Upper lobe of left lung (tissue), 4 donors: ENCODE results near the gene UPP2.

ENCODE experiments used
- CTCF ChIP-seq, 6 experiments: fragments of 450-650 bp in 4 of 6; fragments of 200-600 bp in 2 of 6; sonication (generic) in 2 of 6; IDR thresholded peaks; one replicate each; pipeline ENCODE4 v1.5.1; 2016 to 2019; ENCODE audit warnings: antibody characterized with exemption in 6 of 6
- POLR2AphosphoS5 ChIP-seq, 2 donors: sonication (generic); formaldehyde crosslinking; IDR thresholded peaks; one replicate each; pipeline ENCODE4 v1.5.1; 2017; ENCODE audit warnings: antibody characterized with exemption in 2 of 2

- TF ChIP-seq CTCF (IDR thresholded peaks at IDR 0.05): no peak
- no peak for TF ChIP-seq POLR2AphosphoS5 (IDR thresholded peaks at IDR 0.05)
These were observed 12.1 kb downstream of the UPP2 start for GRCh38 chr2:158113741-158114295.
